ENCODE measurements around the gene TMTC2. TPM values are rescaled to one million over a fixed set of nuclear protein-coding genes. Genes with fewer than 3 reads are reported as not detected.

Gene TMTC2
- total RNA-seq, 1 donor from 2014 or later: 2.2 TPM

DNA sequence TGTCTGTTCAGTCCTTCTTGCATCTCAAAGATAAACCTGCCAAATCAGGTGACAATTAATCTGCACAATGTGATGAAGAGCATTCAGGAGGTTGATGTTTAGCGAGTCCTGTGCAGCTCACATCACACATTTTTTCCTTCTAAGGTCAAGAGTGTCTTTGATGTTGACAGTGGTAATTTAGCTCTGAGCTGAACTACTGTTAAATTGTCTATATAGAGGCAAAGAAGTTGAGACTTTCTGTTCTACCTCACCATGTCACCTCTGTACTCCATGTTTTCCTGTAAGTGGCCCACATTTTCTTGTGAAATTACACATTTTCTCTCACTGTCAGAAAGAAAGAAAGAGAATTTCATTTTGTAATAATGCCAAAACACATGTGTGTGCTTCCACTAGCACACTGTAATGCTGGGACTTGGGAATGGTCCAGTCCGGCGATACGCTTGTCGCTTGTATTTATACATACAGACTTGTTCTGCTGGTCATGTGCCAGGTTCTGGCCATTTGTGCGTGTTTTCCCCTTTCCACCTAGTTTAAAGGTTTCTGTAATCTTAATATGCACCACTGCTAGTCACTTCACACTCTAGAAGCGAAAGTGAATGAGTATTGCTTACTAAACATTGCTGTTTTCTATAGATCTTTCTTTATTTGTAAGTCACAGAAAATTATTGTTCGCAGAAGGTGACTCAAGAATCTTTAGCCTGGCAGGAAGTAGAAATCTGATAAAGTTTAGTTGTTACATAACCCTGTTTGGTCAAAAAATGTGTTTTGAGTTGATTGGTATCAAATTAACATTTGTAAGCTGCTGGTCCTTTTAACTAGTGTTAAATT, 328.9 kb downstream of the TMTC2 start:
- no peak overlapping the region for H3K4me3 Mint-ChIP-seq
- intact Hi-C loops (cut with micrococcal nuclease): no loop called here
- TF ChIP-seq, protein P1, sequence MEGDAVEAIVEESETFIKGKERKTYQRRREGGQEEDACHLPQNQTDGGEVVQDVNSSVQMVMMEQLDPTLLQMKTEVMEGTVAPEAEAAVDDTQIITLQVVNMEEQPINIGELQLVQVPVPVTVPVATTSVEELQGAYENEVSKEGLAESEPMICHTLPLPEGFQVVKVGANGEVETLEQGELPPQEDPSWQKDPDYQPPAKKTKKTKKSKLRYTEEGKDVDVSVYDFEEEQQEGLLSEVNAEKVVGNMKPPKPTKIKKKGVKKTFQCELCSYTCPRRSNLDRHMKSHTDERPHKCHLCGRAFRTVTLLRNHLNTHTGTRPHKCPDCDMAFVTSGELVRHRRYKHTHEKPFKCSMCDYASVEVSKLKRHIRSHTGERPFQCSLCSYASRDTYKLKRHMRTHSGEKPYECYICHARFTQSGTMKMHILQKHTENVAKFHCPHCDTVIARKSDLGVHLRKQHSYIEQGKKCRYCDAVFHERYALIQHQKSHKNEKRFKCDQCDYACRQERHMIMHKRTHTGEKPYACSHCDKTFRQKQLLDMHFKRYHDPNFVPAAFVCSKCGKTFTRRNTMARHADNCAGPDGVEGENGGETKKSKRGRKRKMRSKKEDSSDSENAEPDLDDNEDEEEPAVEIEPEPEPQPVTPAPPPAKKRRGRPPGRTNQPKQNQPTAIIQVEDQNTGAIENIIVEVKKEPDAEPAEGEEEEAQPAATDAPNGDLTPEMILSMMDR (IDR thresholded peaks at IDR 0.05): no peak
- no peaks in the 10 kb centered on the region for H3K4me1 Mint-ChIP-seq
- H3K27ac Mint-ChIP-seq: no peak overlapping the region
- no peaks in the 10 kb centered on the region for H3K27me3 Mint-ChIP-seq
- DNase-seq: no peak
- no peak for ATAC-seq (ENCODE audit: low read depth)
- H3K36me3 Mint-ChIP-seq (ENCODE audit: low read depth): no peaks in the 10 kb centered on the region
- CTCF ChIA-PET: no interaction called here
- POLR2A ChIA-PET: no interaction called here
- H3K9me3 Mint-ChIP-seq: peaks cover 6% of the 10 kb centered on the region

DNA sequence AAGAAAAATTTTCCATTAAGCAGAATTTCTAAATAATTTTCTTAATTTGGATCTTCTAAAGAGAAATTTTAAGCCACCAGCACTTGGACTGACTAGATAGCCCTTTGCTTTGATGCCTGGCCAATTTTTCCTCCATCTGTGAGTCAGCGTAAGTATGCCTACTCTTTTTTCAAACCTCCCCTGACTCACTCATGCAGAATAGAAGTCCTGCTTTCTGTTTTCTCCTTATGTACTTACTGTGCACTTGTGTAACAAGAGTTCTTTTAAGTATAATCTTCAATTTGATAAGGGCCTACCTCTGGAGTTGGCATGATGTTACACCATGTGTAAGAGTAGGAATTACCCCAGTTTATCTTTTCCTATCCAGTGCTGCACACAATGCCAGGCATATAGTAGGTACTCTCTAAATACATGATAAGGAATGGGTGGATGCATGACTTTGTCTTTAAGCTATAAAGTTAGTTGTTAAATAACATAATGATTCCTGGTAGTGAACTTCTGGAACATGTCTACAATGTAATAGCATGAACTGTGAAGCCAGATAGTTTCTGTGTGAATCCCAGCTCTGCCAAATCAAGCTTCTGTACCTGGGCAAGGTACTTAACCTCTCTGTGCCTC, 329.6 kb downstream of the TMTC2 start:
- H3K27ac Mint-ChIP-seq: no peak overlapping the region
- no peak overlapping the region for H3K4me3 Mint-ChIP-seq
- TF ChIP-seq, protein P1 (IDR thresholded peaks at IDR 0.05): no peak
- ATAC-seq (ENCODE audit: low read depth) (no peak), DNase-seq (no peak)
- no peaks in the 10 kb centered on the region for H3K4me1 Mint-ChIP-seq
- no peaks in the 10 kb centered on the region for H3K27me3 Mint-ChIP-seq
- H3K36me3 Mint-ChIP-seq (ENCODE audit: low read depth): no peaks in the 10 kb centered on the region
- CTCF ChIA-PET: no interaction called here
- intact Hi-C loops (cut with micrococcal nuclease): no loop called here
- POLR2A ChIA-PET: no interaction called here
- peaks cover 3% of the 10 kb centered on the region for H3K9me3 Mint-ChIP-seq

DNA sequence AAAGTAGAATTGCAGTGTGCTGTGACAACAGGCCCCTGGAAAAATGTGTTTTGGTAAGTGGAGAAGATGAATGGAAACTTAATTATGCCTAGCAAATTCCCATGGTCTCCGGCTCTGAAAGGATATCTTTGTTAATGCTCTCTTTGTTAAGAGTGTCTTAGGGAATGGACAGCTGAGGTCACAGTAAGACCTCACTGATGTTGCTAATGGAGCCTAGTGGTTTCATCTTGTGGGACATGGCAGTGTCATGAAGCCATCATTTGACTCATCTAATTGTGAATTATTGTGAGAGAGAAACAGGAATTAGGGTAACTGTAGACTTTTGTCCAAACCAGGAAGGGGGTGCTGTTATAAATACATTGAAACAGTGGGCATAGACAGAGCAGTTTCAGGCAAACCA, 330.3 kb downstream of the TMTC2 start:
- no peaks in the 10 kb centered on the region for H3K36me3 Mint-ChIP-seq (ENCODE audit: low read depth)
- no peaks in the 10 kb centered on the region for H3K9me3 Mint-ChIP-seq
- no peak for ATAC-seq (ENCODE audit: low read depth)
- no peaks in the 10 kb centered on the region for H3K4me1 Mint-ChIP-seq
- DNase-seq: no peak
- TF ChIP-seq, protein P1 (IDR thresholded peaks at IDR 0.05): no peak
- CTCF ChIA-PET: no interaction called here
- H3K27me3 Mint-ChIP-seq: no peaks in the 10 kb centered on the region
- POLR2A ChIA-PET: no interaction called here
- no peak overlapping the region for H3K27ac Mint-ChIP-seq
- H3K4me3 Mint-ChIP-seq: no peak overlapping the region
- intact Hi-C loops (cut with micrococcal nuclease): no loop called here

DNA sequence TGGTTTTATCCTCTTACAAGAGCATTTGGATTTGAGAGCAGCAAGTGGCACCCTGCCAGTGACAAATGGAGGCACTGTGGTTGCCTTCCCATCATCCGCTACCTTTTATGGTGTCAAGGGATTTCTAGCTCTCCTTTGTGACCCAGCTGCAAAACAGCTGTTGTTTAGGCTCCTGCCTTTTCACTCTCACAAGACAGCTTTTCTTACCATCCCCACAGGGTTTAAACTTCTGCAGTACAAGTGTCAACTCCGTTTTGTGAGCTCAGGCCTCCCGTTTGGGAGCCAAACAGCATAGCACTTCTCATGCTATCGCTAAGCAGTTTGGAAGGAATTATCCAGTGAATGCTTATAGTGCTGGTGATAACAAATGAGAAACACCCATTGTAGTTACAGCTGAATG, 331.4 kb downstream of the TMTC2 start:
- CTCF ChIA-PET: no interaction called here
- Mint-ChIP-seq H3K4me1 (no peaks in the 10 kb centered on the region), H3K9me3 (no peaks in the 10 kb centered on the region), H3K27me3 (no peaks in the 10 kb centered on the region), H3K4me3 (no peak overlapping the region), H3K36me3 (ENCODE audit: low read depth) (no peaks in the 10 kb centered on the region), H3K27ac (no peak overlapping the region)
- POLR2A ChIA-PET: no interaction called here
- DNase-seq (no peak), ATAC-seq (ENCODE audit: low read depth) (no peak)
- TF ChIP-seq, protein P1 (IDR thresholded peaks at IDR 0.05): no peak
- intact Hi-C loops (cut with micrococcal nuclease): no loop called here

DNA sequence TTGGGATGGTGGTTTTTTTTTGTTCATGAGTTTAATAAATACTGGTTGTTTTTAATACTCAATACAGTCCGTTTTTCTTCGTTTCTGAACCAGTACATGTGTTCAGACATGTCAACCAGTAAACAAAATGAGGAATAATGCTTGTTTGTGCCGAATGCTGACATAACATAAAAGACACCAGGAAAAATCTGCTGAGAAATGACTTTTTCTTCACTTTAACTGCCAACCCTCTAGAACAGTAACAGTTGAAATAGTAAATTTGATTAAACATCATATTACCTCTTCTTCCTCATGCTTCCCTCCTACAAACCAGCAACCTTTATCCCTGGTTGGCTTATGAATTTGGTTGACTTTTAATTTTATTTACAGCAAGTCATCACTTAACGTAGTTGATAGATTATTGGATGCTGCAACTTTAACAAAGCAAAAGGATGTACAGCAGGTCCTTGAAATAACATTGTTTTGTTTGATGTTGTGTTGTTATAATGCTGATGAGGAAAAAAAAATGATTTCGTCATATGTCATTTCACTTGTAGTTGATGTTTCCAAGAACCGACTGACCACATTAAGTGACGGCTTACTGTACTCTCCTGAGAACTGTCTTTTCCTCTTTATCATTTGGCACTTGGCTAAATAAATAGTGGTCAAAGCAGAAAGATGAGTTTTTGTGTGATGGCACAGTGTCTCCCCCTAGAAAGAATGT, 340.5 kb downstream of the TMTC2 start:
- ATAC-seq (ENCODE audit: low read depth): no peak
- no peaks in the 10 kb centered on the region for H3K27me3 Mint-ChIP-seq

More for the DNA sequence above, 340.5 kb downstream of the TMTC2 start:
- Mint-ChIP-seq H3K27ac (no peak overlapping the region), H3K4me3 (no peak overlapping the region), H3K36me3 (ENCODE audit: low read depth) (no peaks in the 10 kb centered on the region), H3K9me3 (no peaks in the 10 kb centered on the region), H3K4me1 (no peaks in the 10 kb centered on the region)
- DNase-seq: no peak
- intact Hi-C loops (cut with micrococcal nuclease): no loop called here
- TF ChIP-seq, protein P1 (IDR thresholded peaks at IDR 0.05): no peak
- CTCF ChIA-PET: no interaction called here
- POLR2A ChIA-PET: no interaction called here

Measured in activated B cell treated with CpG ODN at 0.5 μM for 24 hours (primary cell).